AG20443 (cell line): ENCODE results near the gene APBA2.
"Not testable (repeated sequence)": the region's sequence is repeated elsewhere in the genome, so short reads cannot be mapped to it uniquely, and the experiment has no call there.

Experiments used
- DNase-seq: peaks from one replicate; pipeline ENCODE4 v3.0.0; 2012; ENCODE audit warnings: low spot score, mixed read lengths

The APBA2 gene

DNA sequence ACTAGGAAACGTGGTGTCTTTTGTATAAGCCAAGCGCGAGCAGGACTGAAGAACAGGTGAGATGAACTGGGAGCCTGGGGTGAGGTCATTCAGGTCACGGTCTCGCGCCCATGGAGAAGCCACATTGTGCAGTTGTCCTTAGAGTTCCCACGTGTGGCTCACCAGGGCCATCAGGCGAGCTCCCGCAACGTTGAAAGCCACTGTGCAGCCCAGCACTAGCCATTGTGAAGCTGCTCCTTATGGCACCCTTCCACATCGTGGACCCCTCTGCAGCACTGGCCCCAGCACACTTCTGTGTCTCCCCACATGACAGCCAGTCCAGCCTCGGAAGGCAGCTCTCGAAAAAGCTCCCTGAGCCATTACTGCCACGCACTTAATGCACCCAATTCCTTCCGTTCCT is 7.6 kb upstream of the APBA2 start:
- DNase-seq = no peak

DNA sequence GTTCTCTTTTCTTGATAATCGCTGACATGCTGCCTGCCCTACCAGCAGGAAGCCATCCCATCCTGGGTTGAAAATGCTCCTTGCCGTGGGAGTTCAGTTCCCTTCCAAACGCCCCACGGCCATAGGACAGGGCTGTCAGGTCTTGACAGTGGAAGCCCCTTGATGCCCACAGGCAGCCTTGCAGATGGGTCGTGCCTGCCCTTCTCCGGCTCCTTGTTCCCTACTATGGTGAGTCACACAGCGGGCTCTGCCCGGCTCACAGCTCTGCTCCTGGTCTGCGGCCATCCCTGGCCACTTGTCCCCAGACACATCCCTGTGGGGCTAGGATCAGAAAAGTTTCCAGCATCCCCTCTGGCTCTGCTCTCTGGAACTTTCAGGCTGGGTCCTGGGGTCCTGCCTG is 6.2 kb upstream of the APBA2 start:
- DNase-seq = no peak

DNA sequence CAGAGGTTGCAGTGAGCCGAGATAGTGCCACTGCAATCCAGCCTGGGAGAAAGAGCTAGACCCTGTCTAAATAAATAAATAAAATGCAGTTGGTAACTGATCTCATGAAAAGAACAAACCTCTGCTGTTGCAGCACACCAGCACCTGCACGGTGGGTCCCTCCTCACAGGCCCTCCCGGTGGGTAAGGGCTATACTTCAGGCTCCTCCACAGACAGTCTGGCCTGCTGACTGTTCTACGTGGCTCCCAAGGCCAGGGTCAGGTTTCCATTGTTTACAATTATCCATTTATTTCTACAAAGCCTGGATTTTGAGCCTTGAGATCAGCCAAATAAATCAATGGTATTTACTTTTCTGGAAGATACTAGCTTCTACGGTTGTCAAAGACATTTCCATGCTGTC is 5.1 kb upstream of the APBA2 start:
- DNase-seq = no peak

DNA sequence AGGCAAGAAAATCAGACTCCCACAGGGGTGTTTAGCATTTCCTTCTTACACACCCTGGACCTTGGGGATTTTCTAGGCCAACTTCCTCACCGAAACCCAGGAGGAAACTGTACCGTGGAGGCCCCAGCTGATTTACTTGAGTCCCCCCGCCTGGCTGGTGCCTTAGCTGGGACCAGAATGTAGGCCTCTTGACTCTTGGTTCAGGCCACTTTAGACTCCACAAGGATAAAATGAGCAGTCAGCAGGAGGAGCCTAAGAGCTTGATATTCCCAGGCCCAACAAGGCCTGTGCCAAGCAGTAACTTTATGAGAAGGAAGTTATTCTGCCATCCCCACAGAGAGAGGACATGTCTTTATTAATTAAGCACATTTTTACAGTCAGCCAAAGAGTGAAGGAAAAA is 4.6 kb upstream of the APBA2 start:
- no peak for DNase-seq

DNA sequence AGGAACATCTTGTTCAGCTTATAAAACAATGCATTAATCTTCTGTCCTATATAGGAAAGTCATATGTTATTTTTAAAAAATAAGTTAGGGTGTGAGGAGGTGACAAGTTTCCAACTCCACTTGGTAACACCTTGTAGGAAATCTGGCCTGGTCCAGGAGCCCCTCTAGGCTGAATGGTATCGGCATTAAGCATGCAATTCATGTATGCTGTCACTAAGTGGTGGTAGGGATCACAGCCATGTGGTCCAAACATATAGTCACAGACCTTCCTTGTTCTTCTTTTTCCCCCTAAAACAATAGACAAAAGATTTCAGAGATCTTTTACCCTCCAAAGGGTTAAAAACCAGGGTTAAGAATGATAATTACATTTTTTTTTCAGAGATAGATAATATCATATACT is 4.2 kb upstream of the APBA2 start:
- DNase-seq = no peak

DNA sequence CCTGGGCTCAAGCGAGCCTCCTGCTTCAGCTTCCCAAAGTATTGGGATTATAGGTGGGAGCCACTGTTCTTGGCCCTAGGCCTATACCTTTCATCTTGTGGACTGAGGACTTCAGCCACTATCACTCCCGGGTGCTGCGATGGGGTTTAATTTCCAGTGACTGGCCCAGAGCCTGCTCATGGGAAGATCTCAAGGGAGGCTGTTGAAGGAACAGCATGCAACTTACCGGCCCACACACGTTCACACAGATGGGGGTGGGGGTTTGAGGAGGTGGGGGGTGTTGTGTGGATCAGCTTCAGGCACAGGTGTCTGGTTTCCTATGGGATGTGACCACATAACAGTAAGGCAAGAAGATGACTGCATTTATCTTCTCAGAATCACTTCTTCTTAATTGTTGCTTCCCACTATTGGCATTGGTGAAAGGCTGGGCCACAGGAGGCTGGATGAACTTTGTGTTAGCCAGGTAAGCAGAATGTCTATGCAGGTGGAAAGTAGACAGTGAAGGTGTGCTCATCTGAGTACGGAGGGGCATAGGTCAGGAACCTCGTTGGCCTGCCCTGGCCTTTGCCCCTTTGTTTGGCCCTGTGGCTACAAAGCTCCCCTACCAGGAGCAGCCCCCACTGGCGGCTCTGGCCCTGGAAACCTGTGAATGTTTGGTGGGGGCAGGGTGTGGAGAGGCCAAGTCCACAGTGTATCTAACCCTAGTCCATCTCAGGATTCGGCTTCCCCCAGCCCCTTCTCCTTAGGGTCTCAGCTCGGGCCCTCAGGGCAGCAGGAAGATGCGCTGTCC is 1.4 kb upstream of the APBA2 start:
- DNase-seq = no peak

DNA sequence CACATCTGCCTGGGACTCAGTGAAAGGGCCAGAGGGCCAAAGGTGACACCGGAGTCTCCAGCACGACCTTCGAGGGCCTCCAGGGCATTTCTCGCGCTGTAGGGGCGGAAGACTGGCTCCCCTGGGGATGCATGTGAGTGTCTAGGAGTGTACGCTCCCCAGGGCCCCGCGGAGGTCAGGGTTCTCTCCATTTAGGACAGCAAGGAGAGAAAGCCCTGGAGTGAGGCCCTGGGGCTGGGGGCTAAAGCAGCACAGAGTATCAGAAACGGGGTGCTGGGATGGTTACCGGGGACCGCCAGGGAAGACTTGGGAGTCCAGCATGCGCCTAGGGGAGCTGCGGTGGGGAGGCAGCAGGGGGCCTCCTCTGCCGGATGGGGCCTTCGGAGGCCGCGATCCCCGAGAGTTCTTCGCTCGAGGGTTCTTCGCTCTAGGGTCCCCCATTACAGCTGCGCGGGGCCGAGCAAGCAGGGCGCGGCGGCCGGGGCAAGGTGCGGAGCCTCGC is 595 bp upstream of the APBA2 start:
- no peak for DNase-seq

DNA sequence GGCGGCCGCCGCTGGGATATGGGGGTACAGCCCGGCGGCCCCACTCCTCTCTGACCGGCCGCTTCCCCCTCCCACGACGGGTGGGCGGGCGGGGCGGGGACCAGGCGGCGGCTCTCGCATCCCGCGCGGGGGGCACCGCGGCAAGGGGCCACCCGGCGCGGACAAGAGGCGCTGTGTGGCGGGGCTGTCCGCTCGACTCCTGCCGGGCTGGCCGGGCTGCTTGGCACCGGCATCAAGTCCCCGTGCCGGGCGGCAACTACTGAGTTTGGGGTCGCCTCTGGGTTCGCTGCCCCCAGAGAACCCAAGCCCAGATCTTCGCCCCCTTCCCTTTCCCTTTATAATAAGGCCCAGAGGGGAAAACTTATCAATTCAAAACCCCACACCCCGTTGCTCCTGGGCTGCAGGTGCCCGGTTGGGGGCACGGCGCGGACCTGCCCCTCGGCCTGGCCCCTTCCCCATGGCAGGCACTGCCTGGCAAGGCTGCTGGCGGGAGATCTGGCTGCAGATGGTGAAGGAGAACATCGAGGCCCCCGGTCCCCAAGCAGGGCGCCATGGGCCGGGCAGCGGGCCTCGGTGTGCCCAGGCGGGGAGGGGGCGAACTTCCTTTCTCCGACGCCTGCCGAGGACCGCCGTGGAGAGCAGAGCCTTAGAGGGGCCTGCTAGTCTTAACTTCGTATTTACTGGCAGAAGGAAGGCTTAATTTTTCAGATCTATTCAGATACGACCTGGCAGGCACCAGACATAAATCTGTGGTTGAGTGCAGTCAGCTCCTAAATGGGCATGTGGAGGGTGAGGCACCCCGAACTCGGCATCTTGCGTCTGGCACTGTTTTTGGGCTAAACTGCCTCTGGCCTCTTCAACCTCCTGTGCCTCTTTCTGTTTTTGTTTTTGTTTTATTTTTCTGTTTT is 911 bp downstream of the APBA2 start:
- DNase-seq = no peak

DNA sequence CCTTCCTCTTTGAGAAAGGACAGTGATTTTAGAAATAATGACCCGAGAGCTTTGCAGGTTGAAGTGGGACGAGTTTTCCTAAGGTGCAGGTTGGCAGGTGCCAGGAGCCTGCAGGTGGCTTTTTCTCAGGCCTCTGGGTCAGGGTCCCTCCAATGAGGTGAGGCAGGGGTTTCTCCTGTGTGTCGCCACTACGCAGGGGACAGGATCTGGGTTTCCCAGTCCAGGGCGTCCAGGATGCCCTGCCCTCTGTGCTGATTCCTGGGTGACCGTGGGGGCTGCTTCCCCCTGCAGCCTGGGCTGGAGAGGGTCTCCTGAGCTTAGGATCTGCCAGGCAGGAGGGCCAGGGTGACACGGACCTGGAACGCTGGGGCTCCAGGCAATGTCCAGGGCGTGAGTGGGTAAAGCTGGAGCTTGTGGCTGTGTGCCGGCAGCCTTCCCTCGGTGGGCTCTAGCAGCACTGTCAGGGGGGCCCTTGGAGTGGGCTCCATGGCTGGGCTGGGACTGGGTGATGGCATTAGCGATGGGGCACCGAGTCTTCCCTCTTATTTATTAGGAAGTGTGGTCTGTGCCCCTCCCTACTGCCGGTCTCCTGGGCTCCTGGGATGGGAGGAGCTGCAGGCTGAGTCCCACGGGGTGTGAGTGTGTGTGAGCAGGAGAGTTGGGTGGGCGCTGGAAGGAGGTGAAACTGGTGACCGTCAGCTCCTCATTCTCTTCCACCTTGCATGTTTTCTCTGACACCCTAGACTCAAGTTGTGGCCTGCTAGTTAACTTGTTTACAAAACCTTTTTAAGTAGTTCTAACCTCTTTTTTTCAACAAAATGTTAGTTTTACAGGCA is 1.8 kb downstream of the APBA2 start:
- DNase-seq = no peak

DNA sequence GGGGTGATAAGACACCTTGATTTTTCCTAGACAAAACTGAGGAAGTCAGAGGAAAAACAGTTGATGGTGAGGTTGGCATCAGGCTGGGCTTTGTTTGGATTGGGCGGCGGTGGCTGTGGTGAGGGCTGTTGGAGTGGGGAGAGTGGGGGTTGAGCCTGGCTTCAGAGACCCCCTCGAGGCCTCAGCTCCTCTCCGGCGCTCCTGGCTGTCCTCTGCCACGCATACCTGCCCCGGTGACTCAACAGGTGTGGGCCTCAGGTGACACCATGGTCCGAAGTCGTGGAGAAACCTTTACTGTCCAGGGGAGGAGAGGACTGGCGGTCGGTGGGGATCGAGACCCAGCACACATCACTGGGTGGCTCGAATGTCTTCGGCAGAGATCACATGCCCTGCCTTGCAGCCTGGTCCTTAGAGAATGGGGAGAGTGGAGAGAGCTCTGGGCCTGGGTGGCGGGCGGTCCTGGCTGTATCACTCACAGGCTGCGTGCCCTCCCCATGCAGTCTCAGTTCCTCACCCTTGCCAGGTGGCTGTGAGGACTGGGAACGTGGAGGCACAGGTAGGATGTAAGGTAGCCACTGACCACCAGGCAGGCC is 2.6 kb downstream of the APBA2 start:
- no peak for DNase-seq

DNA sequence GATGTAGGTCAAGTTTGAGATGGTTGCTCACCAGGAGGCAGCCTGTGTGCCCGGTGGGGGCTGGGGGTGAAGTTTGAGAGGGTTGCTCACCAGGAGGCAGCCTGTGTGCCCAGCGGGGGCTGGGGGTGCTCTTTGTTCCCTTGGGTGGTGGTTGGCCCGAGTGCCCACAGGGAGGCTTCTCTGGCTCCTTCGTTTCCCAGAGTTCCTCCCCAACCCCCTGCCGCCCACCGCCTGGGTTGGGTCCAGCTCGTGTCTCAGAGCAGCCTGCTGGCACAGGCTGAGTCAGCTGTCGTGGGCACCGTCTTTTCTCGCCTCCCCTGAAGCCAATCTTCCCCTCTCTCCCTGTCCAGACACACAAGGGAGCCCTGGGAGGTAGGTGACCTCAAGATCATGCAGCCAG is 3.1 kb downstream of the APBA2 start:
- DNase-seq = no peak

DNA sequence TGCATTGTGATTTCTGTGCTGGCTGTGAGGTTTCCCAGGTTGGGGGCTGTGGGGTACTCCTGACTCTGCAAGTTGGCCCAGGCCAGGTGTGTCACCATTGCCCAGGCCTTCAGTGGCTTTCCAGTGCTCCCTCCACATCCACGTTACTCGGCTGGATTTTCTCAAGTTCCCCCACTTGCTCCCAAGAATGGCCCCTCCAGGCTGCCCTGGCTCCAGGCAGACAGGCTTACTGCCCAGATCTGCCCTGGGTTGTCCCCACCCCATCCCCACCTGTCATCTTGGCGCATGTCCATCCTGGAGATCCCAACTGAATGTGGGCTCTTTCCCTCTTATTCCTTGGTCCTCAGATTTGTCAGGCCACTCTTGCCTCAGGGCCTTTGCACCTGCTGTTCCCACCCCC is 3.6 kb downstream of the APBA2 start:
- DNase-seq = no peak

DNA sequence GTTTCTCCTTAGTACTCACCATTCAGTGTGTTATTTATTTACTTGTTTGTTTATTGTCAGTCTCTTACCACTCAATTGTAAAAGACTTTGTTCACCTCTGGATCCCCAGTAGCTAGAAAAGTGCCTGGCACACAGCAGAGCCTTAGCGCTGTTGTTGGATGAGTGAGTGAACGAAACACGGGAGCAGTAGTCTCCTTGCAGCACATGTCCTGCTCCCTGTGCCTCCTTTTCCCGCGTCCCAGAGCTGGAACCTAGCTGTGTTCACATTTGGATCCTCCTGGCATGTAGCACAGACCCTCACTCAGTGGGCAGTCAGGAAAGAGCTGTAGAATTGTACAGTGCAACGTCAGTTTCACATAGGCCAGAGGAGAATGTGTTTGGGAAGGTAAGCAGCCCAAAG is 4.1 kb downstream of the APBA2 start:
- DNase-seq = not testable (repeated sequence)

DNA sequence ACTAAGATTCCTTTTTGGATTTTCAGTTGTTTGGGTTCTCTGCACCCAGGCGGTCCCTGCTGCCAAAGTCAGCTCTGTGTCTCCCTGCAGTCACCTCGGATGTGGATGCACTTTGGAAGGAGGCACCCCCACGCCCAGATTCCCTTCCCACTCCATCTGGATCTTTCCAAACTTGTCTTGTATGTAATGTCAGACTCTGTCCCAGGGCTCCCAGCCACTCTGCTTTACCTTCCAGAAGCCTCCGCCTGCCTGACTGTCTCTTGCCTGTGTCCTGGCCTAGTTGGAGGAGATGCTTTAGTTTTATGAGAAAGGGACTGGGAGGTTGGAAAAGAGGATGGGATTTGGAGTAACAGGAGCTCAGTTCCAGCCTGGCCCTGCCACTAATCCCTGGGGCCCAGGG is 4.5 kb downstream of the APBA2 start:
- DNase-seq = not testable (repeated sequence)

DNA sequence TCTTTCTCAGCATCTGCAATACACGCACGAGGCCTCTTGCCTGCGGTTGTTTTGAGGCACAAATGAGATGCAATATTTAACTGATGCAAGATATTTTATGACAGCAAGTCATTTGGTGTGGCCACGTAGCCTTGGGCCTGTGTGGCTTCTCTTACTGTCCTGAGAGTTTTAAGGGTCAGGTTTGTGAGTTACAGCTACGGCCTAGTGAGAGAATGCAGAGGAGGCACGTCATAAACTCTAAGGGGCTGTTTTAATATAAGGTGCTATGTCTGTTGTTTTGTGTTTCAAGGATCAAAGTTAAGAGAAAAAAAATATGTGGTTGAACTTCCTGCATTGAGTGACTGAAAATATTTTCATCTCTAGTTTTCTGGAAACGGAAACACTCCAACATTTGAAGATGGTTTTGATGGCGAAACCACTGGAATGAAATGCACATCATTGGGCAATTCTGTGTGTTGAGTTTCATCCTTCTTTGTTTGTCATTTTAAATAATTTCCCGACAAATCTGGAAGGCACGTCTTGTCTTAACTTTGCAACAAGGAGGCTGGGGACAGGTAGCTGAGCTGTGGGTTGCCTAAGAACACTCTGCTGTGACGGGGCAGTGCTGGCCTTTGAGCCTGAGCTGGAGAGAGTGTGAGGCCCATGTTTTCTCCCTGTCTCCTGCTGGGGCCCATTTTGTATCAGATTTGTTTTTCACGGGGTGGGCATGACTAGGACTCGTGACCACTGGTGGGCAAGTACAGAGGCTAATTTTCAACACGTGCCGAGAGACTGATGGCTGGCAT is 5.1 kb downstream of the APBA2 start:
- DNase-seq = no peak

DNA sequence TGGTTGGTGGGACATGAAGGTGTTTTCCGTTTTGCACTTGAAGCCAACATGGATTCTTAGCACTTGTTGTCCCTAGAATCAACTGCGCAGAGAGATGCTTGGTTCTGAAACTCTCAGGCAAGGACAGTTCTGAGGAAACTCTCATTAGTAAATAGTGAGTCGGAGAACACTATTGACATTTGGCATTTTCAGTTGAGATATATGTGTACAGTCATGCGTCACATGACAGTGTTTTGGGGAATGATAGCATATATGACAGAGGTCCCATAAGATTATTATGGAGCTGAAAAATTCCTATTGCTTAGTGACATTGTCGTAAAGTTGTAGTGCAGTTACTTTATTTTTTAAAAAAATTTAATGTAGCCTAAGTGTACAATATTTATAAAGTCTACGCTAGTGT is 5.8 kb downstream of the APBA2 start:
- no peak for DNase-seq

DNA sequence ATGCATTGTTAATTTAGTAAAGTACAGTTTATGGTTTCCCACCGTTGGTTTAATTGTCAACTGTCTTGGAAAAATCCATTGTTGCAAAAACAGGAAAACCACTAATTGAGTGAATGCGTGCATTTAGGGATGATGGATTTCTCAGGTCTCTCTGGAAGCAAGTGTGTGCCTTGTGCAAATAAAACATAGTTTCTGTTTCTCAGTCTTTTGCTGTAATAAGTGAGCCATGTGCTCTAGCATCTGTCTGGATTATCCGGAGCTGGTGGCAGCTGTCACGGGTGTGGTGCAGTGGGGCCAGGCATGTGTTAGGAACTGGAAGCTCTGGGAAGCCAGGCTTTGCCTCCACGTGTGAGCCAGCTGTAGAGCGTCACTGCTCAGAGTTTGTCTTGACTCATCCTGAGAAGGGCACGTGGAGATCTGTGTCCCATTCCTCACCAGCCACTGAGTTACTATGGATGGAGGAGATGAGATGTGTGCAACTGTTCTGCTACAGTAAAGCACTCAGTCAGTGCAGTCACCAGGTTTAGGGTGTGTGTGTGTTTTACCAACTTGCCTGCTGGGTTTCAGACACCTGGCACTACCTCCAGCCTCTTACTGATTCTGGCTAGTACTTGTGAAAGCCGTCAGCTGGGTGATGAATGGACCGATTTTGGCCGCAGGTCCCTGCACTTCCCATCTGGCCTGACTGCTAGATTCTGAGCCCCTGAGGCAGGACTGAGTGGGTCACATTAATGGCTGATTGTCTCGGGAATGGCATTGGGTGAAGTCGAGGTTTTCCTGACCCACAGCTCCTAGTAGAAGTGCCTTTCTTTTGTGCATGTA is 7.2 kb downstream of the APBA2 start:
- no peak for DNase-seq

DNA sequence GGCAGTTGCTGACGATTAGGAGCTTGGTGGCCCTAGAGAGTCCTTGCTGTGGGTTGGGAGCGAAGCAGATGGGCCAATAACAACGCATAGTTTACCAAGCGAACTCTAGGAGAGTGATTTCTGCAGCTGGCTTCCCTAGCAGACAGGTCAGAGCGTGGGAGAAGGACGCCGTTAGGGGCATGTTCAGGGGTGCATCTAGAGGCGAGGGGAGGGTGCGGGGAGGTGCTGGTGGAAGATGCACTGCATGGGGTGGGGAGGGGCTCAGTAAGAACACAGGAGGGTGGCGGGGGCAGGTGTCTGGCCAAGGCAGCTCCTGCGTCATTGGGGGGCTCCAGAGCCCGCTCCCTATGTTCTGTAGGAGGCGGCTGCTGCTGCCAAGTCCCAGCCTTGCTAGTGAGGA is 8.9 kb downstream of the APBA2 start:
- DNase-seq = no peak

DNA sequence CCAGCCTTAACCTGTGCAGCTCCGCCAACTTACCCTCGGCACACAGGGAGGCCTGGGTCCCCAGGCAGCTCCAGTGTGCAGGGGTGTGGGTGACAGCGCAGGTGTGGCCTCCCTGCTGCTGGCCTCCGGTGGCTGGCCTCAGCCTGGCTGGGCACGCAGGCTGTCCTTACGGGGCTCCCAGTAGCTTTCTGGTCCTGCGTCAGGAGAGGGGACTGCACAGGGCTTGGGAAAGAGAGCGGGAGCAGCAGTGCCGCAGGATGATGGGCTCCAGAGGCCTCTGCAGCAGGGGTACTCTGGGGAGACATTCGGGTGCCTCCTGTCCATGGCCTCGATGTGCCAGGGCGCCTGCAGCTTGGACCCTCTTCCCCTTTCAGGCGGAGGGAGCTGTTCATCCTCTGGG is 9.4 kb downstream of the APBA2 start:
- DNase-seq = no peak

DNA sequence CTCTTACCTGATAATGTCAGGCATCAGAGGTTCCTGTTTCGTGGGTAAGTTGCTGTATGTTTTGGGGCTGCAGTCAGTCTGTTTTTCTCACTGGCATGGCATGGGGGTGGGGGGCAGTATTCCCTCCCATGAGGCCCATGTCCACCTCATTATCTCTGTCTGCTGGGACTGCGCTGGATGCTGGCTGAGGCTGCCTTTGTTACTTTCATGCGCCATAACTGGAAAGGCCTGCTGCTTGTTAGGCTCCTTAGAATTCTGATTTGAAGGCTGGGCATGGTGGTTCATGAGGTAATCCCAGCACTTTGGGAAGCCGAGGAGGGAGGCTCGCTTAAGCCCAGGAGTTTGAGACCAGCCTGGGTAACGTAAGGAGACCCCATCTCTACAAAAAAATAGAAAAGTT is 9.8 kb downstream of the APBA2 start:
- DNase-seq = no peak
